Adrenal gland (tissue), 5 donors: Measurements from ENCODE around the gene FASTK.

Experiments
- POLR2A ChIP-seq, 2 donors: fragments of 450-650 bp; IDR thresholded peaks; one replicate each; pipeline ENCODE4 v1.6.1; 2017; ENCODE audit warnings: antibody characterized with exemption in 2 of 2, mild to moderate bottlenecking in 2 of 2, moderate library complexity in 1 of 2
- TF ChIP-seq, protein P1 (sequence below), 6 experiments: fragments of 450-650 bp in 4 of 6; fragments of 200-600 bp in 2 of 6; sonication (generic) in 1 of 6; IDR thresholded peaks; 1 replicate in 5 of 6; 2 replicates in 1 of 6; pipeline versions ENCODE4 v1.5.1 to v1.8.0; 2016 to 2021; ENCODE audit warnings: antibody characterized with exemption in 6 of 6, mild to moderate bottlenecking in 2 of 6, moderate library complexity in 1 of 6
- donor health status: DM: no; HTN: no; CAD: no.

DNA sequence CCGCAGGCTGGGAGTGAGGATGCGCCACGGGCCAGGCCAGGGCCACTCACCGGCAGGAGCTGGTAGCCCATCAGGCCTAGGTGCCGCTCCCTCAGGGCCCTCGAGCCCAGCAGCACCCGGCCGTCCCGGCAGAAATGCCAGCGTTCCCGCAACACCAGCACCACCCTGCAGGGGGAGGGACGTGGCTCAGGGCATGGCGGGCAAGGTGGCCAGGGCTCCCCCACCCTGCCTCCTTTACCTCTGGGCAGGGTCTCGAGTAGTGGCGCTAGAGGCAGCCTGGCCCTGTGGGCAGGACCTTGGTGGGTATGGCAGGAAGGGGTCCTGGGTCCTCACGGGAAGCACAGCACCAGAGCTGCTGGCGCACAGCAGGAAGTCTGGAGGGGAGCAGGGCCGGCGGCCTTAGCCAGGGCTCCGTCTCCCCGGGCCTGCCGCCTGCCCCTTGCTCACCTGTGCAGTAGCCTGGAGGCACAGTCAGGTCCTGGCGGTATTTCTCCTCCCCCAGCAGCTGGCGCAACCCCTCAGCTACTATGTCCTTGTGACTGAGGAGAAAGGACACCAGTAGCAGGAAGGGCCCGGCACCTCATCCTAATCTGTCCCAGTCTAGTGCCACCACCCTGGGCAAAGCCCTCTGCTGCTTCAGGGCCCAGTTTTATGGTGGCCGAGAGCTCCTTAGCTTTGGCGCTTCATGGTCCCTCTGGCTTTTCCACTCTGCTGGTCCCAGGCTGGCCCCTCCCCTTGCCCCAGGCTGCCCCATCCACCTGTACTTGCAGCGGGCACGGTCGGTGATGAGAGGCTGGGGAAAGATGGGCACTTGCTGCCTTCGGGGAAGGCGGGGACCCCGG lies 3.5 kb downstream of the FASTK start:
- TF ChIP-seq, protein P1, sequence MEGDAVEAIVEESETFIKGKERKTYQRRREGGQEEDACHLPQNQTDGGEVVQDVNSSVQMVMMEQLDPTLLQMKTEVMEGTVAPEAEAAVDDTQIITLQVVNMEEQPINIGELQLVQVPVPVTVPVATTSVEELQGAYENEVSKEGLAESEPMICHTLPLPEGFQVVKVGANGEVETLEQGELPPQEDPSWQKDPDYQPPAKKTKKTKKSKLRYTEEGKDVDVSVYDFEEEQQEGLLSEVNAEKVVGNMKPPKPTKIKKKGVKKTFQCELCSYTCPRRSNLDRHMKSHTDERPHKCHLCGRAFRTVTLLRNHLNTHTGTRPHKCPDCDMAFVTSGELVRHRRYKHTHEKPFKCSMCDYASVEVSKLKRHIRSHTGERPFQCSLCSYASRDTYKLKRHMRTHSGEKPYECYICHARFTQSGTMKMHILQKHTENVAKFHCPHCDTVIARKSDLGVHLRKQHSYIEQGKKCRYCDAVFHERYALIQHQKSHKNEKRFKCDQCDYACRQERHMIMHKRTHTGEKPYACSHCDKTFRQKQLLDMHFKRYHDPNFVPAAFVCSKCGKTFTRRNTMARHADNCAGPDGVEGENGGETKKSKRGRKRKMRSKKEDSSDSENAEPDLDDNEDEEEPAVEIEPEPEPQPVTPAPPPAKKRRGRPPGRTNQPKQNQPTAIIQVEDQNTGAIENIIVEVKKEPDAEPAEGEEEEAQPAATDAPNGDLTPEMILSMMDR (IDR thresholded peaks at IDR 0.05) = peak in 3 of 6 experiments; percentile 13 to 22 (median 19)
- no peak for TF ChIP-seq POLR2A (IDR thresholded peaks at IDR 0.05)
